Activated naive CD8-positive, alpha-beta T cell treated with anti-CD3 and anti-CD28 coated beads, Interleukin-2, amount 50 U/mL, for 24 hours (primary cell): ENCODE data around the gene NTN4.

Source experiments
- ATAC-seq: fragments of 150-1000 bp; cut with Tn5 transposase; one replicate; pipeline ENCODE4 v1.10.0; 2021
- DNase-seq: peaks from one replicate; pipeline ENCODE4 v3.0.0; 2021
- H3K27ac Mint-ChIP-seq: one replicate; pipeline ENCODE4 v1.8.0; 2021; ENCODE audit warnings: mild to moderate bottlenecking, mixed read lengths
- H3K27me3 Mint-ChIP-seq: one replicate; pipeline ENCODE4 v1.8.0; 2021; ENCODE audit warnings: mixed read lengths
- H3K36me3 Mint-ChIP-seq: one replicate; pipeline ENCODE4 v1.8.0; 2021; ENCODE audit warnings: low read depth, mixed read lengths
- H3K4me1 Mint-ChIP-seq: one replicate; pipeline ENCODE4 v1.8.0; 2021; ENCODE audit warnings: mixed read lengths
- H3K4me3 Mint-ChIP-seq: one replicate; pipeline ENCODE4 v1.8.0; 2021; ENCODE audit warnings: mild to moderate bottlenecking, moderate library complexity, mixed read lengths
- H3K9me3 Mint-ChIP-seq: one replicate; pipeline ENCODE4 v1.8.0; 2021; ENCODE audit warnings: mixed read lengths

NTN4 gene

GRCh38 chr12:95651681-95652080, 138.9 kb downstream of the NTN4 start:
- H3K4me3 Mint-ChIP-seq, result no peak overlapping the region
- no peak overlapping the region for H3K27ac Mint-ChIP-seq
- H3K9me3 Mint-ChIP-seq, result peaks cover 6% of the 10 kb centered on the region
- H3K27me3 Mint-ChIP-seq, result peaks cover 2% of the 10 kb centered on the region
- ATAC-seq, result no peak
- no peak for DNase-seq
- peaks cover 3% of the 10 kb centered on the region for H3K36me3 Mint-ChIP-seq
- peaks cover 2% of the 10 kb centered on the region for H3K4me1 Mint-ChIP-seq

- ATAC-seq (no peak), DNase-seq (no peak)
- H3K27ac Mint-ChIP-seq, result no peak overlapping the region
- peaks cover under 1% of the 10 kb centered on the region for H3K36me3 Mint-ChIP-seq
- H3K9me3 Mint-ChIP-seq, result peaks cover 2% of the 10 kb centered on the region
- H3K4me3 Mint-ChIP-seq, result no peak overlapping the region
- H3K4me1 Mint-ChIP-seq, result no peaks in the 10 kb centered on the region
- H3K27me3 Mint-ChIP-seq, result no peaks in the 10 kb centered on the region
These were observed 141.4 kb downstream of the NTN4 start for GRCh38 chr12:95648990-95649791.

DNA sequence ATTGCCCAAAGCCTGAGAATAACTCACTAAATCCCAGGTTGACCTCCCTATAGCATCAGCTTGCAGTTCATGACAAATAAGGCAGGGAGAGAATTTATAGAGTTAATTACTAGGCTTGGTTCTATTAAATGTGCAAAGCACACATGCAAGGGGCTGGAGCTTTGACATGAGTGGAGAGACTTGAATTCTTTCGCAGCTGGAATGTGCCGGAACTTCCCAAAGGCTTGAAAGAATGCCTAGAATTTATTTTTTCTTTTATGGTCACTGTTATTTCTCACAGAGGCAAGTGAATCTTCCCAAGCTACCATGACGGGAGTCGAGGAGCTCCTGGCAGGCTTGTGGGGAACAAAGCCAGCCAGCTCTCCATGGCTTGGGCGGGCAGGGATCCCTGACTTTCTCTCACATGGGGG, 143.8 kb downstream of the NTN4 start:
- DNase-seq (no peak), ATAC-seq (no peak)
- Mint-ChIP-seq H3K27me3 (no peaks in the 10 kb centered on the region), H3K36me3 (no peaks in the 10 kb centered on the region), H3K4me3 (no peak overlapping the region), H3K9me3 (no peaks in the 10 kb centered on the region), H3K27ac (no peak overlapping the region), H3K4me1 (peaks cover 2% of the 10 kb centered on the region)

GRCh38 chr12:95643256-95643655, 147.3 kb downstream of the NTN4 start:
- ATAC-seq, result no peak
- no peaks in the 10 kb centered on the region for H3K9me3 Mint-ChIP-seq
- peaks cover 2% of the 10 kb centered on the region for H3K4me1 Mint-ChIP-seq
- no peak overlapping the region for H3K27ac Mint-ChIP-seq
- no peaks in the 10 kb centered on the region for H3K27me3 Mint-ChIP-seq
- no peak for DNase-seq
- no peaks in the 10 kb centered on the region for H3K36me3 Mint-ChIP-seq
- H3K4me3 Mint-ChIP-seq, result no peak overlapping the region

GRCh38 chr12:95642583-95642982, 148.0 kb downstream of the NTN4 start:
- DNase-seq (no peak), ATAC-seq (no peak)
- H3K4me1 Mint-ChIP-seq, result peaks cover 2% of the 10 kb centered on the region
- H3K27ac Mint-ChIP-seq, result no peak overlapping the region
- no peaks in the 10 kb centered on the region for H3K36me3 Mint-ChIP-seq
- H3K27me3 Mint-ChIP-seq, result no peaks in the 10 kb centered on the region
- no peaks in the 10 kb centered on the region for H3K9me3 Mint-ChIP-seq
- no peak overlapping the region for H3K4me3 Mint-ChIP-seq

- no peaks in the 10 kb centered on the region for H3K27me3 Mint-ChIP-seq
- DNase-seq (no peak), ATAC-seq (no peak)
- peaks cover 2% of the 10 kb centered on the region for H3K4me1 Mint-ChIP-seq
- no peak overlapping the region for H3K27ac Mint-ChIP-seq
- H3K4me3 Mint-ChIP-seq, result no peak overlapping the region
- H3K36me3 Mint-ChIP-seq, result no peaks in the 10 kb centered on the region
- H3K9me3 Mint-ChIP-seq, result peaks cover 4% of the 10 kb centered on the region
These were observed 149.1 kb downstream of the NTN4 start for GRCh38 chr12:95641299-95641952.

GRCh38 chr12:95640516-95640915, 150.0 kb downstream of the NTN4 start:
- no peak overlapping the region for H3K4me3 Mint-ChIP-seq
- peaks cover 4% of the 10 kb centered on the region for H3K9me3 Mint-ChIP-seq
- H3K27me3 Mint-ChIP-seq, result no peaks in the 10 kb centered on the region
- no peaks in the 10 kb centered on the region for H3K36me3 Mint-ChIP-seq
- no peak overlapping the region for H3K27ac Mint-ChIP-seq
- no peak for ATAC-seq
- peaks cover 2% of the 10 kb centered on the region for H3K4me1 Mint-ChIP-seq
- DNase-seq, result no peak

DNA sequence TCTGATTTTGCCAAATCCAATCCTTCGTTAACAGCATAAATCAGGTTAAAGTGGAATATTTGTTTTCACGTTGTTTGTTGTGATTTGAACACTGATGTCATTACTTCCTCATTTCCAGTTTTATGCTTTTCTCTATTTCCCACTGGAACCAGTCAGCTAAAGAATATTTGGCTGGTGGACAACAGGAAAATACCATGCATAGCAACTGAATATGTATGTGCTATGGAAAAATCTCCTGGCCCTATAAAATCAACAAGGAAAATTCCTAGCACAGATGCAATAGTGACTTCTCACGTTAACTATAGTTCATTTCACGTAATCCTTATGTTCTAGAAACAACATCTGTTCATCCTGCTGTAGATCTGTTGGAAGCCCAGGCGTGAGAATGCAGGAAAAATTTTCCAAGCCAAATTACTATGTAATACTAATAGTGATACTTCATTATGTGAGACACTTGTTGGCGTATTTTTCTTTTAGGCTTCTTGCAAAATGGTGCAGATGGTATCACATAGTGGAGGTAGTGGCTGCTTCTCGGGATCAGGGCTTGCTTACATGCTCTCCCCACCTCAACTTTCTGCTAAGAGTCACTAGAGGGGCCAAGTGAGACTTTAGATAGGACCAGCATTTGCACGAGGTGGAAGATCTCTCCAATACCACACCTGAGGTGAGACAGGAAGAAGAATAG, 153.0 kb downstream of the NTN4 start:
- DNase-seq (no peak), ATAC-seq (no peak)
- Mint-ChIP-seq H3K36me3 (no peaks in the 10 kb centered on the region), H3K27me3 (no peaks in the 10 kb centered on the region), H3K4me3 (no peak overlapping the region), H3K27ac (no peak overlapping the region), H3K4me1 (peaks cover 2% of the 10 kb centered on the region), H3K9me3 (peaks cover 4% of the 10 kb centered on the region)

DNA sequence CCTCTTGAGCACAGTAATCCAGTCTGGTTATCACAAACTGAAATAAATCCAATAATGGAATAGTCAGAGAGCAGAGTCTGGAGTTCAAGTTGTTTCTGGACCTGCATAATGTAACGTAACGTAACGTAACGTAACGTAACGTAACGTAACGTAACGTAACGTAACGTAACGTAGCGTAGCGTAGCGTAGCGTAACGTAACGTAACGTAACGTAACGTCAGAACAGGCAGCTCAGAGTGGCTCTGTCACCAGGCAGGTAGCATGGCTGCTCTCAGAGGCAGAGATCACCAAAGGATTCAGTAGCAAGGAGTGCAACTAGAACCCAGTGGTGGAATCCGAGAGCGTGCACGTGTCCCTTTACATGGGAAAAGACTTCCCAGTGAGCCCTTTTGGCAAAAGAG, 153.6 kb downstream of the NTN4 start:
- H3K4me3 Mint-ChIP-seq, result no peak overlapping the region
- H3K36me3 Mint-ChIP-seq, result no peaks in the 10 kb centered on the region
- H3K4me1 Mint-ChIP-seq, result no peaks in the 10 kb centered on the region
- peaks cover 4% of the 10 kb centered on the region for H3K9me3 Mint-ChIP-seq
- no peak for ATAC-seq
- no peaks in the 10 kb centered on the region for H3K27me3 Mint-ChIP-seq
- no peak for DNase-seq
- H3K27ac Mint-ChIP-seq, result no peak overlapping the region

GRCh38 chr12:95634622-95635621, 155.6 kb downstream of the NTN4 start:
- H3K4me3 Mint-ChIP-seq, result no peak overlapping the region
- no peaks in the 10 kb centered on the region for H3K4me1 Mint-ChIP-seq
- ATAC-seq (no peak), DNase-seq (no peak)
- H3K36me3 Mint-ChIP-seq, result no peaks in the 10 kb centered on the region
- H3K27ac Mint-ChIP-seq, result no peak overlapping the region
- peaks cover 4% of the 10 kb centered on the region for H3K9me3 Mint-ChIP-seq
- H3K27me3 Mint-ChIP-seq, result no peaks in the 10 kb centered on the region

- Mint-ChIP-seq H3K4me3 (no peak overlapping the region), H3K27ac (no peak overlapping the region), H3K9me3 (peaks cover 4% of the 10 kb centered on the region), H3K36me3 (no peaks in the 10 kb centered on the region), H3K4me1 (no peaks in the 10 kb centered on the region), H3K27me3 (no peaks in the 10 kb centered on the region)
- ATAC-seq, result no peak
- DNase-seq, result no peak
These were observed 156.7 kb downstream of the NTN4 start for GRCh38 chr12:95633732-95634465.

DNA sequence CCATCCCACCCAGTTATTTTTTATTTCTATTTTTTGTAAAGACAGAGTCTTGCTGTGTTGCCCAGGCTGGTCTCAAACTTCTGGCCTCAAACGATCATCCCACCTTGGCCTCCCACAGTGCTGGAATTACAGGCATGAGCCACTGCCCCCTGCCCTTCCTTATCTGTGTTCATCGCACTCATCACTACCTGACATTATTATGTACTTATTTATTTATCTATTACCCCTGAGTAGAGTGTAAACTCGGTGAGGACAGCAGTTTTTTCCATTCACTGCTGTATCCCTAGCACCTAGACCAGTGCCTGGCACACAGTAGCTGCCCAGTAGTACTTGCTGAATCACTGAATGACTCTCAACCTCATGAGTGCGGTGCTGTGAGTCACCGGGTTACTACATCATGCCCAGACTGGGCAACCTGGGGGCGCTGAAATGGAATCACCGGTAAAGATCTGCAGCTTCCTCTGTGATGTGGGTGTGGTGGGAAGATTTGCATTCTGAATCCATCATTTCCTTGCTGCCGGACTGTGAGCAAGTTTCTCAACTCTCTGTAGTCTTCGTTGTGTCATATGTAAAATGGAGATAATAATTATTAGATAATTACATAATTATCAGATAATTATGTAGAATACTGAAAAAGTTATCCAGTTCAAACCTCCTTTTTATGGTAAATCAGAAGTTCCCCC, 157.4 kb downstream of the NTN4 start:
- ATAC-seq (peak; percentile 59), DNase-seq (no peak)
- no peak overlapping the region for H3K4me3 Mint-ChIP-seq
- peaks cover 4% of the 10 kb centered on the region for H3K9me3 Mint-ChIP-seq
- no peaks in the 10 kb centered on the region for H3K36me3 Mint-ChIP-seq
- H3K4me1 Mint-ChIP-seq, result no peaks in the 10 kb centered on the region
- no peaks in the 10 kb centered on the region for H3K27me3 Mint-ChIP-seq
- no peak overlapping the region for H3K27ac Mint-ChIP-seq

DNA sequence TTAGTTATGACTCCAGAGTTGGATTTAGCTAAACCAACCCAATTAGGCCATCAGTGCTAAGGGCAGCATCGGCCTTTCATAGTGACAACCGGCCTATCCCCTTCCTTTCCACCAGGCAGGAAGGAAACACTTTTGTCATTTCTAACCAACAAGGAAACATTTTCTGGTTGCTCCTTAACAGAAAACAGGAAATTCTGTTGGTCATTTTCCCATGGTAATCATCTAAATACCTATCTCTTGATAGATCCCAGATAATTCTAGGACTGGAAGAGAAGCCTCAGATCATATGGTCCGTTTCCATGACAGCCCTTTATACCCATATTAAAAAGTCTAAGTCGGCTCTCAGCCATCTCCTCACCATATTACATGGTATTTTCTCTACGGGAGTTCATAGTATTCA, 160.1 kb downstream of the NTN4 start:
- DNase-seq (no peak), ATAC-seq (no peak)
- no peak overlapping the region for H3K4me3 Mint-ChIP-seq
- H3K27me3 Mint-ChIP-seq, result peaks cover under 1% of the 10 kb centered on the region
- no peaks in the 10 kb centered on the region for H3K9me3 Mint-ChIP-seq
- H3K36me3 Mint-ChIP-seq, result no peaks in the 10 kb centered on the region
- H3K27ac Mint-ChIP-seq, result no peak overlapping the region
- no peaks in the 10 kb centered on the region for H3K4me1 Mint-ChIP-seq
